Activated CD4-positive, alpha-beta T cell treated with anti-CD3 and anti-CD28 coated beads, Interleukin-2, amount 10 ng/mL, durations not matched to agents 24 days and 14 days (primary cell): ENCODE measurements around the gene CCDC121. TPM values are rescaled to one million over a fixed set of nuclear protein-coding genes. Genes with fewer than 3 reads are reported as not detected.
A peak's percentile ranks its signal among the peaks of the same experiment; 100 is the strongest.

Experiments
- DNase-seq: peaks from one replicate; pipeline ENCODE4 v3.0.0; 2022
- H3K27ac Mint-ChIP-seq: one replicate; pipeline ENCODE4 v1.8.0; 2022; ENCODE audit warnings: mild to moderate bottlenecking, mixed read lengths
- H3K27me3 Mint-ChIP-seq: one replicate; pipeline ENCODE4 v1.8.0; 2022; ENCODE audit warnings: mixed read lengths
- H3K36me3 Mint-ChIP-seq: one replicate; pipeline ENCODE4 v1.8.0; 2022; ENCODE audit warnings: low read depth, mild to moderate bottlenecking, mixed read lengths
- H3K4me1 Mint-ChIP-seq: one replicate; pipeline ENCODE4 v1.8.0; 2021; ENCODE audit warnings: mixed read lengths
- H3K4me3 Mint-ChIP-seq: one replicate; pipeline ENCODE4 v1.8.0; 2022; ENCODE audit warnings: mild to moderate bottlenecking, moderate library complexity, mixed read lengths
- H3K9me3 Mint-ChIP-seq: one replicate; pipeline ENCODE4 v1.8.0; 2021; ENCODE audit warnings: mixed read lengths
- intact Hi-C: fragments of 100-400 bp; cut with micrococcal nuclease; formaldehyde crosslinking; loops from one replicate; pipeline ENCODE4 v1.15.1; 2023
- total RNA-seq: library from RNA; stranded (reverse); gene quantifications from 2 replicates; pipeline ENCODE4 v1.2.3, GENCODE V29; 2022

CCDC121 gene
- total RNA-seq, result 0.54 and 0.63 TPM in 2 replicates

DNA sequence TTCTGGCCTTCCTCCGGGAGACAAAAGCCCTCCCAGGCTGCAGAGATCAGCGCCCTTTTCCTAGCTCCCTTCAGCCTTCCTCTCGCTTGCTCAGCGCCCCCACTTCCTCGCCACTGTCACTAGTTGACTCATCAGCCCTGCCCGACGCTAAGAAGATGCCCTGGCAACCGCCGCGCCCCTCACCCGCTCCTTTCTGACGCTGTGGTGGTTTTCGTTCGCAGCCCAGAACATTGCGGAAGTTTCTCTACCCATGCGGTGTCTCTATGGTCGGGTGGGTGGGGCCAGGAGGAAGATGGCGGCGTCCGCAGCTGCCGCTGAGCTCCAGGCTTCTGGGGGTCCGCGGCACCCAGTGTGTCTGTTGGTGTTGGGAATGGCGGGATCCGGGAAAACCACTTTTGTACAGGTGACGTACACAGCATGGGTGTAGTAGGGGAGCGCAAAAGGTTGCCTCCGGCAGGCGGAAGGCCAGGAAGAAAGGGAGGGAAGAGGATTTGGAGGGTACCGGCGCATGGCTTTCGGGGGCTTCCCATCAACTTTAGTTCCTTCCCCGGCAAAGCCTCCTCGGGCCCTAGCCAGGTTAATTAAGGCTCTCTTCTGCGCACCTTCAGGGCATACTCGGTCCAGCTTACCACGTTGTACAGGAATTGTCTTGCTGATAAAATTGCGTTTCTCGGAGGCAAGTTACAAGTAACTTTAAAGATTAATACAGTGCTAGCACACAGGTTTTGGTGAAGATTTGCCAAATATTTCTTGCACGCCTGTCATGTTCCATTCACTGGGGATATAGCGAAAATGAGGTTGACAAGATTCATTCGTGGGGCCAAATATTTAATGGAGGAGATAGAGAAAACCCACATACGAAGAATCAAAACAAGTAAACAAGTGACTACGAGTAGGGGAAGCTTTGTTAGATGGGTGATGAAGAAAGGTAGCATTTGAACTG is at the start of gene CCDC121, which contains the start of gene GPN1:
CCDC121 (minus strand) TSS at position 246 of the 943 bp plus-strand sequence. CDS start 1,213 bp downstream, outside the sequence.
GPN1 (plus strand) TSS at position 284 of the 943 bp plus-strand sequence; CDS start at position 293, 9 bp downstream.
- H3K4me1 Mint-ChIP-seq, result peaks cover 25% of the 10 kb centered on the region
- no peak within 1 kb of the TSS for H3K27ac Mint-ChIP-seq
- no peaks in the 10 kb centered on the region for H3K9me3 Mint-ChIP-seq
- H3K27me3 Mint-ChIP-seq, result no peaks in the 10 kb centered on the region
- intact Hi-C loops, result loop anchor here (1.0 to 5.0 kb wide), 8 partner anchors 9 to 764 kb away; partner anchors contain the start of genes EIF2B4, FOSL2, GTF3C2 and IFT172
- H3K36me3 Mint-ChIP-seq, result peaks cover 43% of the 10 kb centered on the region
- DNase-seq, result peak; percentile 98
- no peak within 1 kb of the TSS for H3K4me3 Mint-ChIP-seq

GRCh38 chr2:27672723-27673486 is 44.1 kb upstream of the CCDC121 start:
- Mint-ChIP-seq H3K36me3 (peaks cover 52% of the 10 kb centered on the region), H3K27me3 (no peaks in the 10 kb centered on the region), H3K4me3 (no peak overlapping the region), H3K27ac (no peak overlapping the region), H3K4me1 (peaks cover 12% of the 10 kb centered on the region), H3K9me3 (no peaks in the 10 kb centered on the region)
- intact Hi-C loops, result no loop called here
- no peak for DNase-seq

DNA sequence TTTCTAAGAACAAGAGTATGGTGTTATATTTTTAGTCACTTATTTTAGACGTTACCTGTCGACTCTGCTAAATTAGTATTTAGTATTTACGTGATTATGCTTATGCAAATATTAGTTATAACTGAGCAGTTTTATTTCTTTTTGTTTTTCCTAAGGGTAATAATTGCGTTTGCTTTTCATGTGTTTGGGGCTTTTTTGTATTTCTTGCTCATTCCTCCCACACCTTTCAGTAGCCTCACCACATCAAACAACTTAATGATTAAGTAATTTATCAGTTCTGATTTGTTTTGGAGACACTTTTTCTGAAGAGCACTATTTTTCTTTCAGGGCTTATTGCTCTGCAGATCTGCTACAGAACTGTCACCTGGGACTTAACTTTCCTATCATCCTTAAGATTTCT is 42.4 kb upstream of the CCDC121 start:
- Mint-ChIP-seq H3K9me3 (no peaks in the 10 kb centered on the region), H3K27ac (no peak overlapping the region), H3K27me3 (no peaks in the 10 kb centered on the region), H3K4me3 (no peak overlapping the region), H3K4me1 (peaks cover 12% of the 10 kb centered on the region), H3K36me3 (peaks cover 58% of the 10 kb centered on the region)
- DNase-seq, result no peak
- intact Hi-C loops, result no loop called here

DNA sequence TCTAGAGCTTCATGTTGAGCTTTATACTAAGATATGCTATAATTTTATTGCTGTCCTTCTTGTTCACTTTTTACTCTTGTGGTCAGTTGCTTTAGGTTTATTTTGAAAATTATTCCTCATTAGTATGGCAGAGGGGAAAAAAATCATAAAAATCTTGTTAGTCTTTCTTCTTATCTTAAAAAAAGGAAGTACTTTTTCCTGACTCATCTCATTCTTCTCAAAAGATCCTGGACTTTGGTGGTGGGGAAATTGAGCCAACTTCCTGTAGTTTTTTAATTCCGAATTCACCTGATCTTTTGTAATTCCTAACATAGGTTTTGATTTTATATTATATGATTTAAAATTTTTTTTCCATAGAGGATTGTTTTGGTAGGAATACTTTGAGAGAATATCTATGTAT is 38.6 kb upstream of the CCDC121 start:
- DNase-seq, result no peak
- Mint-ChIP-seq H3K4me3 (no peak overlapping the region), H3K27me3 (no peaks in the 10 kb centered on the region), H3K27ac (no peak overlapping the region), H3K36me3 (peaks cover 40% of the 10 kb centered on the region), H3K4me1 (peaks cover 26% of the 10 kb centered on the region), H3K9me3 (no peaks in the 10 kb centered on the region)
- intact Hi-C loops, result loop anchor here (10.0 kb wide), 3 partner anchors 83 to 263 kb away; partner anchors contain the start of genes FNDC4, GCKR, PPM1G and ZNF512

GRCh38 chr2:27664622-27665363 is 36.0 kb upstream of the CCDC121 start:
- no peaks in the 10 kb centered on the region for H3K9me3 Mint-ChIP-seq
- no peak for DNase-seq
- peak overlapping the region; percentile 98 for H3K4me3 Mint-ChIP-seq
- H3K36me3 Mint-ChIP-seq, result peaks cover 44% of the 10 kb centered on the region
- intact Hi-C loops, result loop anchor here (5.0 to 10.0 kb wide), 4 partner anchors 80 to 292 kb away; partner anchors contain the start of genes EIF2B4, FNDC4, GCKR and PPM1G
- no peaks in the 10 kb centered on the region for H3K27me3 Mint-ChIP-seq
- H3K4me1 Mint-ChIP-seq, result peaks cover 31% of the 10 kb centered on the region
- peak overlapping the region; percentile 75 for H3K27ac Mint-ChIP-seq

DNA sequence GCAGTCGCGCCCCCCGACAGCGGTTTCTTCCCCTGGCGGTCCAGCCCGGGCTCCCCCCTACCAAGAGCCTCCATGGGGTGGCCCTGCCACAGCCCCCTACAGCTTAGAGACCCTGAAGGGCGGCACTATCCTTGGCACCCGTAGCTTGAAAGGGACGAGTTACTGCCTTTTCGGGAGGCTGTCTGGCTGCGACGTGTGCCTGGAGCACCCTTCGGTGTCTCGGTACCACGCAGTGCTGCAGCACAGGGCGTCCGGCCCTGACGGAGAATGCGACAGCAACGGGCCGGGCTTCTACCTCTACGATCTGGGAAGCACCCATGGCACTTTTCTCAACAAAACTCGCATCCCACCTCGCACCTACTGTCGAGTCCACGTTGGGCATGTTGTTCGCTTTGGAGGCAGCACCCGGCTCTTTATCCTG is 35.4 kb upstream of the CCDC121 start:
- H3K9me3 Mint-ChIP-seq, result no peaks in the 10 kb centered on the region
- peaks cover 46% of the 10 kb centered on the region for H3K36me3 Mint-ChIP-seq
- H3K4me1 Mint-ChIP-seq, result peaks cover 36% of the 10 kb centered on the region
- intact Hi-C loops, result loop anchor here (5.0 to 10.0 kb wide), 4 partner anchors 79 to 292 kb away; partner anchors contain the start of genes EIF2B4, FNDC4, GCKR and PPM1G
- H3K27ac Mint-ChIP-seq, result peak overlapping the region; percentile 99
- no peaks in the 10 kb centered on the region for H3K27me3 Mint-ChIP-seq
- no peak for DNase-seq
- peak overlapping the region; percentile 98 for H3K4me3 Mint-ChIP-seq

GRCh38 chr2:27663285-27664153 is 34.7 kb upstream of the CCDC121 start, which contains the start of the genes SLC4A1AP and SUPT7L:
SLC4A1AP (plus strand) TSS chr2:27663889; CDS start chr2:27663915, 26 bp downstream.
SUPT7L (minus strand) TSS chr2:27663614; CDS start chr2:27662192, 1,422 bp downstream.
- intact Hi-C loops, result loop anchor here (2.0 to 10.0 kb wide), 7 partner anchors 19 to 291 kb away; partner anchors contain the start of genes CCDC121, EIF2B4, FNDC4 and GCKR
- DNase-seq, result peak; percentile 93
- H3K4me3 Mint-ChIP-seq, result peak within 1 kb of the TSS; percentile 98
- peaks cover 43% of the 10 kb centered on the region for H3K36me3 Mint-ChIP-seq
- peaks cover 38% of the 10 kb centered on the region for H3K4me1 Mint-ChIP-seq
- H3K9me3 Mint-ChIP-seq, result no peaks in the 10 kb centered on the region
- H3K27me3 Mint-ChIP-seq, result no peaks in the 10 kb centered on the region
- peak within 1 kb of the TSS; percentile 99 for H3K27ac Mint-ChIP-seq

- intact Hi-C loops, result loop anchor here (5.0 to 10.0 kb wide), 4 partner anchors 77 to 289 kb away; partner anchors contain the start of genes EIF2B4, FNDC4, GCKR and PPM1G
- DNase-seq, result no peak
- peak overlapping the region; percentile 47 for H3K4me3 Mint-ChIP-seq
- no peaks in the 10 kb centered on the region for H3K9me3 Mint-ChIP-seq
- H3K36me3 Mint-ChIP-seq, result peaks cover 39% of the 10 kb centered on the region
- H3K27me3 Mint-ChIP-seq, result no peaks in the 10 kb centered on the region
- peaks cover 38% of the 10 kb centered on the region for H3K4me1 Mint-ChIP-seq
- H3K27ac Mint-ChIP-seq, result peak overlapping the region; percentile 19
These were observed 32.6 kb upstream of the CCDC121 start for GRCh38 chr2:27661371-27661770.

DNA sequence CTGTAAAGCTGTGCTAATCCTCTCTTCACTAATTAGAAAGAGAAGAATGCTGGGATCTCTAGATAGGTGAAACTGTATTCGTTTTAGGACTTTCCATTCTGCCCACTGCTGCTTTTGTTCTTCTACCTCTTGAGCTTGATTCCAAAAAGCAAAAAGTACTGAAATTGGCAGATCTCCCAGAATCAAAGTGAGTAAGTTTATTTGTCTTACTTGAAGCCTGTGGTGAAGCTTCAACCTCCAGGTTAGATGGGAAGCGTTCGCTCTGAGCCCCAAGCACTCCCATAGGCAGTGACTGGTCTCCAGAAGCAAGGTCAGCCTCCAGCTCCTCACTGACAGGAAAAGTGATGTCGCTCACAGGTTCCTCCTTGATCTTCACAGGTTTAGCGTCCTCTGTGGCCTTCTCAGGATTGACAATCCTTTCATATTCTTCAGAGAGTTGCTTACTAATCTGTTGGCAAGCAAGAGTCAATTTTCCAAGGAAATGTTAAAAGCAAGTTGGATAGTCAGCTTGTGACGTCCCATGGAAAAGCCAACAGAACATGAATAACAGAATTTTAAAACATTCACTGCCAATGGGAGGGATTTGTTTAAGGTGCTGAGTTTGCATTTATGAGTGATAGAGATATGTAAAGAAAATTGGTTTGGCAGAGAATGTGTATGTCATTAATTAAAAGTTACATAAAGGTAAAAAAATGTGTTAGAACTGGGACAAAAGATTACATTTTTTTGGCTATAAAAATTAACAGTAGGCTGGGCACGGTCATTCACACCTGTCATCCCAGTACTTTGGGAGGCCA is 26.5 kb upstream of the CCDC121 start:
- H3K4me3 Mint-ChIP-seq, result no peak overlapping the region
- peaks cover 63% of the 10 kb centered on the region for H3K36me3 Mint-ChIP-seq
- DNase-seq, result no peak
- intact Hi-C loops, result no loop called here
- H3K27me3 Mint-ChIP-seq, result no peaks in the 10 kb centered on the region
- no peak overlapping the region for H3K27ac Mint-ChIP-seq
- H3K9me3 Mint-ChIP-seq, result no peaks in the 10 kb centered on the region
- peaks cover 18% of the 10 kb centered on the region for H3K4me1 Mint-ChIP-seq

DNA sequence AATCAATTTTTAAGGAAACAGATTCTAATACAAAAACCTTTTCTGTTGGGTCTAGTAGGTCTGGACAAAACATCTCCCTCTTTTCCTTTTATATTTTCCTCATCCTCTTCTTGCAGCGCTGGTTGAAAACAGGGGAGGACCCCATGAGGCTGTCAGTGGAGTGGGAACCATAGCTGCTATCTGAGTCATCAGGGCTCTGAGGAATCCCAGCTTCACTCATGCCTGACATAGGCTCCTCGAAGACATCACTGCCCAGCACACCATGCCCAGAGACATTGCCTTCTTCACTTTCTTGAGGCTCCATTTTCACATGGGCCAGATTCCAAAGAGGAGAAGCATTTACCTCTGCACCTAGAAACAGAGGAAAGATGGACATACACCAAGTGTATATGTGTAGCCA is 24.6 kb upstream of the CCDC121 start:
- Mint-ChIP-seq H3K4me1 (peaks cover 9% of the 10 kb centered on the region), H3K9me3 (no peaks in the 10 kb centered on the region), H3K27ac (no peak overlapping the region), H3K36me3 (peaks cover 63% of the 10 kb centered on the region), H3K4me3 (no peak overlapping the region), H3K27me3 (no peaks in the 10 kb centered on the region)
- no peak for DNase-seq
- intact Hi-C loops, result no loop called here

DNA sequence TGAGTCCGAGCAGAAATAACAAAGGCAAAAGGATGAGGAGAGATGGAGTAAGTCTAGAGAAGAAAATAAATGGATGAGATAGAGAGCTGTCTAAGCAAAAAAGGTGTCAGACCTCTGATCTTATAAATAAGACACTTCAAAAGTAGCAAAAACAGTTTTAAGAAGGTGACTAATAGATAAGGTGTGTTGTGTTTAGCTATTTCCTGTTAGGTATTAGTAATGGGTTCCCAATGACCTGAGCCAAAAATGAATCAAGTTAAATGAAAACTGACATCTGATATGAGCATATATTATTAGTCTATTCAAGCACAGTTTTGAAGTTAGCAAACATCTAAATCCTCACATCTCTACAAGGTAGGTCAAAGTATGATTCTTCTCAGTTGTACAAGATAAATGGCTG is 24.0 kb upstream of the CCDC121 start:
- Mint-ChIP-seq H3K36me3 (peaks cover 68% of the 10 kb centered on the region), H3K9me3 (no peaks in the 10 kb centered on the region), H3K27ac (no peak overlapping the region), H3K27me3 (no peaks in the 10 kb centered on the region), H3K4me3 (no peak overlapping the region), H3K4me1 (peaks cover 9% of the 10 kb centered on the region)
- intact Hi-C loops, result no loop called here
- DNase-seq, result no peak
